Medulla oblongata (tissue), 1 donor: Measurements from ENCODE around the gene DIP2B.
A peak's percentile ranks its signal among the peaks of the same experiment; 100 is the strongest.

ENCODE experiments used
- DNase-seq: peaks from one replicate; pipeline ENCODE4 v3.0.0-alpha.2; 2015; ENCODE audit errors: extremely low spot score

The DIP2B gene

GRCh38 chr12:50611021-50611744, 106.4 kb downstream of the DIP2B start:
- DNase-seq, result no peak

- peak; percentile 38 for DNase-seq
Measured at GRCh38 chr12:50612882-50613281, 108.1 kb downstream of the DIP2B start.

GRCh38 chr12:50613463-50613862, 108.7 kb downstream of the DIP2B start:
- no peak for DNase-seq

GRCh38 chr12:50614167-50614759, 109.5 kb downstream of the DIP2B start:
- no peak for DNase-seq

GRCh38 chr12:50615145-50615906, 110.5 kb downstream of the DIP2B start:
- no peak for DNase-seq

GRCh38 chr12:50615907-50616296, 111.1 kb downstream of the DIP2B start:
- no peak for DNase-seq

- no peak for DNase-seq
Measured at GRCh38 chr12:50617657-50618056, 112.9 kb downstream of the DIP2B start.

GRCh38 chr12:50618864-50619609, 114.3 kb downstream of the DIP2B start:
- DNase-seq, result no peak

- no peak for DNase-seq
Measured at GRCh38 chr12:50619610-50619958, 114.8 kb downstream of the DIP2B start.

- DNase-seq, result peak; percentile 62
Measured at GRCh38 chr12:50620109-50620977, 115.6 kb downstream of the DIP2B start.

- no peak for DNase-seq
Measured at GRCh38 chr12:50620978-50621360, 116.2 kb downstream of the DIP2B start.

GRCh38 chr12:50621399-50622300, 116.9 kb downstream of the DIP2B start:
- peak; percentile 81 for DNase-seq

GRCh38 chr12:50625029-50625925, 120.5 kb downstream of the DIP2B start:
- no peak for DNase-seq

- DNase-seq, result peak; percentile 48
Measured at GRCh38 chr12:50626026-50626425, 121.2 kb downstream of the DIP2B start.

GRCh38 chr12:50627491-50627890, 122.7 kb downstream of the DIP2B start:
- DNase-seq, result no peak

- DNase-seq, result no peak
Measured at GRCh38 chr12:50628394-50628793, 123.6 kb downstream of the DIP2B start.

- DNase-seq, result no peak
Measured at GRCh38 chr12:50633955-50634354, 129.2 kb downstream of the DIP2B start.

GRCh38 chr12:50634379-50634778, 129.6 kb downstream of the DIP2B start:
- DNase-seq, result no peak

GRCh38 chr12:50635364-50635763, 130.6 kb downstream of the DIP2B start:
- DNase-seq, result no peak
